HFF-Myc (cell line): ENCODE data around the gene ABCG1.

Source experiments
- DNase-seq: peaks from one replicate; pipeline ENCODE4 v3.0.0-alpha.2; 2011; ENCODE audit warnings: low read depth; ENCODE audit errors: extremely low read depth
- H3K4me3 ChIP-seq: replicated peaks from 2 replicates; pipeline ENCODE4 v1.5.1; 2011; ENCODE audit warnings: low read depth, mild to moderate bottlenecking, control low read depth, low read length
- CTCF ChIP-seq: IDR thresholded peaks from 2 replicates; pipeline ENCODE4 v1.5.1; 2012; ENCODE audit warnings: mild to moderate bottlenecking, low read depth, low read length, control low read depth; ENCODE audit errors: missing control alignments

Gene ABCG1

DNA sequence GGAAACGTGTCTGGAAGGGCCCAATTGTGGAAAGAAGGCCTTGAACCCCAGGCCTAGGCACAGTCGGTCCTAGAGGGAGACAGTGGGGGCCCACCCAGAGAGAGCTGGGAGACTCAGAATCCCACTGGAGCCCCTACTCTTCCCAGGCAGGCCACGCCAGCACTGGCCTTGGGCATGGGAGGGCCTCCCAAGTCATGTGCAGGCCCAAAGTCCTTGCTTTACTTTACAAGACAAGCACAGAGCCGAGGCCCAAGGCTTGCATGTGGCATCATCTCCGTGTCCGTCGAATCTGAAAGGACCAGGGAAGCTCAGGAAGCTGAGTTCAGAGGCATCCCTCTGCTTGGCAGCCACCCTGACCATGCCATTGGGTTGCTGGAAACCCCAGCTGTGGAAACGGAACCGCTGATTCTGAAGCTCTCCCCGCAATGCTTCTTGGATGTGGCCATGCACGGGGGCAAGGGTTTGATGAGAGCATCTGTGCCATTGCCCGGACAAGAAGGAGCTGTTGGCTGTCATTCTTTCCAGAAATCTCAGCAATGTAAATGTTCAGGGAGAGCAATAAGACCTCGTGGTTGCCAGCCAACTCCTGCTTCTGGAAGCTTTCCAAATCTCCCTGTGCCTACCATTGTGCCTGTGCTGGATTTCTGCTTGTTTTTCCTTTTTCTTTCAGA, 32.8 kb downstream of the ABCG1 start:
- TF ChIP-seq CTCF, result no peak
- DNase-seq, result no peak
- H3K4me3 ChIP-seq, result no peak overlapping the region

GRCh38 chr21:42252325-42252654, 33.4 kb downstream of the ABCG1 start:
- TF ChIP-seq CTCF, result no peak
- no peak overlapping the region for H3K4me3 ChIP-seq
- DNase-seq, result no peak

DNA sequence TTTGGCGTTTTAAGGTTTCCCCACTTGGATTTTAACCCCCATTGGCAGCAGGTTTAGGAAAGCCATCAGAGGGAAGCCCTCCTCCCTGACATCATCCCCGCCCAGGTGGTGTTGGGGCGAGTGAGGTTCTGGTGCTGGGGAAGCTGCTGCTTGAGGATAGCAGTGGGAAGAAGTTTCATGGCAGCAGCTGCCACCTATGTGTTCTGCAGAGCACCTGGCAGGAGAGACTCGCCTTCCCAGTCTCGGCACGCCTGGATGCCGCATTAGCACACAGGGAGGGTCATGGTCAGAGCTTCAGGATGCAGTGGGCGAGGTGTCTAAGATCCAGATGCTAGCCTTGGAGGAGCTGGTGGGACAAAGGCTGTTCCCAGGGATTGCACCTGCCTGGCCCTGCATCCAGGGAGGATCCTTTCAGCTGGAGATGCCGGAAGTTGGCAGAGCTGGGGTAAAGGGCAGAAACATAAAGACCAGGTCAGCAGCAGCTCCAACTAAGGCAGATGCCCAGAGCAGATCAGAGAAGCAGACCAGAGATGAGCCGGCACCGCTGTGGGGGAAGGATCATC, 33.9 kb downstream of the ABCG1 start:
- DNase-seq, result no peak
- TF ChIP-seq CTCF, result no peak
- no peak overlapping the region for H3K4me3 ChIP-seq

DNA sequence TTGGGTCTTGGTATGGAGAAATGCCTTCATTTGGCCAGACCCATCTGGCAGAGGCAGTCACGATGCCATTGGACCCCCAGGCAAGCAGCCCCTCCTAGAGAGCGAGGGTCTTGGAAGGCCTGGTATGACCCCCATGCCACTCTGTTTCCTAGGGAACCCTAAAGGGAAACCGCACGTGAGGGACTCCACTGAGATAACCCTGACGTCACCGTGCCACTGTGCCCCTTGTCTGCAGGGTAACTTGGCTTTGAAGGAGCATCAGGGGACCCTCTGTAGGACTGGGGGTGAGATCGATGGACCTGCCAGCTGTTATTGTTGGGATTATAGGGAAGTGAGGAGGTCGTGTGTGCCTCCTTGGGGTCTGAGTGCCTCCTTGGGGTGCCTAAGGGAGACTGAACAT, 34.5 kb downstream of the ABCG1 start:
- TF ChIP-seq CTCF, result no peak
- H3K4me3 ChIP-seq, result no peak overlapping the region
- no peak for DNase-seq

- TF ChIP-seq CTCF, result no peak
- H3K4me3 ChIP-seq, result no peak overlapping the region
- no peak for DNase-seq
These were observed 35.1 kb downstream of the ABCG1 start for GRCh38 chr21:42254083-42254482.

DNA sequence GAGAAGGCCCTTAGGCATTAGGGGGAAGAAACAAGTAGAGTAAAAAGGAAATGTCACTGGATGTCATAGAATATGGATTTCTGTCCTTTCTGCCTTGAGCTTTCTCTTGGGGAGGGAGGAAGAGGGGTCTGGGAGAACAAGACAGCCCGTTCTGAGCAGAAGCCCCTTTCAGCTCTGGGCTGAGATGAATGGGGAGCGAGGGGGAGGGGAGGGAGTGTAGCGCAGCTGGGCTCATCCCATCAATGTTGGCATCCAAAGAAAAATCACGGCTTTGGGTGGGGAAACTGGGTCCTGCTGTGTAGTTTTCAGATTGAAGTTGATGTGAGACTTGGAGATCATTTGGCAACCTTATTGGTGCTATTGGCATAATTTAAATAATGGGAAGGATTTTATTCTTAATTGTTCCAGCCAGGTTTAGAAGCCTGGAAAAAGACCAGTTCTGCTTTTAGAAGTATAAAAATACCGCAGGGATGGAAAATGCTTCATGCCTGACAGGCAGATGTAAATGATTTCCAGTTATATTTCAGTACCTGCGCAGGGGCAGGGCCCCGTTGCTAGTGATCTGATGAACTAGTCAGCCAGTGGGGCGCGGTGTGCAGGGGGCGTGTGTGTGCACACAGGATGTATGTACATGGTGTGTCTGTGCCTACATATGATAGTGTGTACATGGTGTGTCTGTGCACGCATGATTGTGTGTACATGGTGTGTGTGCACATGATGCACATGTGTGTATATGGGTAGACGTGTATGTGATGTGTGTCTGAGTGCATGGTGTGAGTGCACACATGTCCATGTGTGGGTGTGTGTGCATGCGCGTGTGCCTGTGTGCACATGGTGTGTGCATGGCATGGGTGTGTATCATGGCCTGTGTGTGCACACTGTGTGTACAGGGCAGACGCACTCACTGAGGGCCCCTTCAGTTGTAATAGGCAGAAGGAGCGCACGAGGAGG, 36.0 kb downstream of the ABCG1 start:
- DNase-seq, result no peak
- TF ChIP-seq CTCF, result no peak
- no peak overlapping the region for H3K4me3 ChIP-seq
